Type B pancreatic cell (in vitro differentiated cells): ENCODE results near the gene PARD3. TPM values are rescaled to one million over a fixed set of nuclear protein-coding genes. Genes with fewer than 3 reads are reported as not detected.

ENCODE experiments used
- DNase-seq: peaks from one replicate; pipeline ENCODE4 v3.0.0; 2021; ENCODE audit warnings: mixed read lengths; ENCODE audit not compliant: unreplicated experiment; ENCODE audit errors: extremely low spot score
- H3K27ac Mint-ChIP-seq: 2 replicates; pipeline ENCODE4 v1.8.0; 2021; ENCODE audit warnings: mild to moderate bottlenecking, mixed read lengths
- H3K27me3 Mint-ChIP-seq: 2 replicates; pipeline ENCODE4 v1.8.0; 2021; ENCODE audit warnings: mixed read lengths
- H3K36me3 Mint-ChIP-seq: 2 replicates; pipeline ENCODE4 v1.8.0; 2021; ENCODE audit warnings: mixed read lengths
- H3K4me1 Mint-ChIP-seq: one replicate; pipeline ENCODE4 v1.8.0; 2021; ENCODE audit warnings: mixed read lengths; ENCODE audit not compliant: unreplicated experiment
- H3K4me3 Mint-ChIP-seq: 2 replicates; pipeline ENCODE4 v1.8.0; 2021; ENCODE audit warnings: mild to moderate bottlenecking, mixed read lengths
- H3K9me3 Mint-ChIP-seq: 2 replicates; pipeline ENCODE4 v1.8.0; 2021; ENCODE audit warnings: mixed read lengths
- total RNA-seq: library from RNA; stranded (reverse); gene quantifications from 2 replicates; pipeline ENCODE4 v1.2.1, GENCODE V29; 2021; ENCODE audit warnings: low replicate concordance
- TF ChIP-seq, protein P1 (sequence below): fragments of 200-600 bp; sonication (generic); conservative IDR thresholded peaks from 2 replicates; pipeline ENCODE4 v1.5.0; 2021; ENCODE audit warnings: antibody characterized with exemption, mild to moderate bottlenecking

Gene PARD3
- total RNA-seq, 1 donor from 2014 or later, result 52.3 TPM

DNA sequence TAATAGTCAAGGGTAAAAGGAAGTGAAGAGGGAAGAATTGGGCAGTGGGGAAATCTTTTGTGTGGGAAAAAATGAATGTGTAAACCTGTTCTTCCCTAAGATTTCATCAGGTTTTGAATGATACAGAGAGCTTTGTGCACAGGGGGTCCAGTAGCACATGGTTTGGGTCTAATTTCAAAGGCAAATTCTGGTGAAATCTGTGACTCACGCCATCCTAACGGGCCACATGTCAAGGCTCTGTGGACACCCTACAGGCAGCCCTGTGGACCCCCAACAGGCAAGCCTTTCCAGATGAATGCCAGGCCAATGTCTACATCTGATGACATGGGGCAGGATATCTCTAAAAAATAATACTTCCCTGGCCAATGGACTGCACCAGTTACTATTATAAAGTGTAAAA, 309.8 kb downstream of the PARD3 start:
- no peaks in the 10 kb centered on the region for H3K9me3 Mint-ChIP-seq
- peaks cover 28% of the 10 kb centered on the region for H3K4me1 Mint-ChIP-seq
- H3K27me3 Mint-ChIP-seq, result no peaks in the 10 kb centered on the region
- no peak overlapping the region for H3K4me3 Mint-ChIP-seq
- no peak for DNase-seq
- H3K36me3 Mint-ChIP-seq, result peaks cover 21% of the 10 kb centered on the region
- H3K27ac Mint-ChIP-seq, result no peak overlapping the region
- TF ChIP-seq, protein P1, sequence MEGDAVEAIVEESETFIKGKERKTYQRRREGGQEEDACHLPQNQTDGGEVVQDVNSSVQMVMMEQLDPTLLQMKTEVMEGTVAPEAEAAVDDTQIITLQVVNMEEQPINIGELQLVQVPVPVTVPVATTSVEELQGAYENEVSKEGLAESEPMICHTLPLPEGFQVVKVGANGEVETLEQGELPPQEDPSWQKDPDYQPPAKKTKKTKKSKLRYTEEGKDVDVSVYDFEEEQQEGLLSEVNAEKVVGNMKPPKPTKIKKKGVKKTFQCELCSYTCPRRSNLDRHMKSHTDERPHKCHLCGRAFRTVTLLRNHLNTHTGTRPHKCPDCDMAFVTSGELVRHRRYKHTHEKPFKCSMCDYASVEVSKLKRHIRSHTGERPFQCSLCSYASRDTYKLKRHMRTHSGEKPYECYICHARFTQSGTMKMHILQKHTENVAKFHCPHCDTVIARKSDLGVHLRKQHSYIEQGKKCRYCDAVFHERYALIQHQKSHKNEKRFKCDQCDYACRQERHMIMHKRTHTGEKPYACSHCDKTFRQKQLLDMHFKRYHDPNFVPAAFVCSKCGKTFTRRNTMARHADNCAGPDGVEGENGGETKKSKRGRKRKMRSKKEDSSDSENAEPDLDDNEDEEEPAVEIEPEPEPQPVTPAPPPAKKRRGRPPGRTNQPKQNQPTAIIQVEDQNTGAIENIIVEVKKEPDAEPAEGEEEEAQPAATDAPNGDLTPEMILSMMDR, result no peak

DNA sequence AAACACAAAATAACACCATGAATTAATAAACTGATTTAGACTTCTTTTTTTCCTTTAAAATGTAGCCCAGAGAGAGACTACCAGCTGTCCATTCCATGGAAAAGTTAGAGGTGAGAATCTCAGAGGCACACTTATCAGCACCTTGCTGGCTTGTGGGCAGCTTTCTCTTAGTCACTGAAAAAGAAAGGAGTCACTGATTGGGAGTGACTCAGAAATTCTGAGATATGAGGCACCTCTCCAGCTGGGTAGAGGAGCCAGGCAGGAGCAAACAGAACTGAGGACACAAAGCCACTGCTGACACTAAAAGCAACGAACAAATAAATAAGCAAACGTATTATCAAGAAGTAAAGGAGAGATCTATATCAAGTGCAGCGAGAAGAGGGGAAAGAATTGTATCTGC, 310.6 kb downstream of the PARD3 start:
- Mint-ChIP-seq H3K4me1 (peaks cover 34% of the 10 kb centered on the region), H3K4me3 (no peak overlapping the region), H3K9me3 (no peaks in the 10 kb centered on the region), H3K27me3 (no peaks in the 10 kb centered on the region), H3K36me3 (peaks cover 21% of the 10 kb centered on the region), H3K27ac (peak overlapping the region; percentile 76)
- TF ChIP-seq, protein P1, result no peak
- DNase-seq, result no peak

DNA sequence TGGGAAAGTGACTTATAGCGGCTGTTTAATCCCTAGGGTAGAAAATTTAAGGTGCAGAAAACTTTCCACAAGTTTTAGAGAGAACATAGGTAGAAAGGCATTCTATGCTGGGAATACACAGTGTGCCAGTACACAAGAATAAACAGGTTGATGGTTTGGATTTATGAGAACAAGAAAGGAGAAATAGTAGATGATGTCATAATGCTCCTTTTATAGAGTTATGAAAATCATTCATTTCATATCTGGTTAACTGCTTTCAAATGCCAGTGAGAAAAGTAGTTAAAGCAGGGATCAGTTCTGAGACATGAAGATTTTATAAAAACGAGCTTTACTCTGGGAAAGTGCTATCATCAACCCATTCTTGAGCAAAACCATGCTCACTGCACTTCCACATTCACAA, 311.4 kb downstream of the PARD3 start:
- Mint-ChIP-seq H3K27me3 (no peaks in the 10 kb centered on the region), H3K27ac (no peak overlapping the region), H3K9me3 (no peaks in the 10 kb centered on the region), H3K36me3 (peaks cover 19% of the 10 kb centered on the region), H3K4me1 (peaks cover 42% of the 10 kb centered on the region), H3K4me3 (no peak overlapping the region)
- TF ChIP-seq, protein P1, result no peak
- DNase-seq, result no peak

DNA sequence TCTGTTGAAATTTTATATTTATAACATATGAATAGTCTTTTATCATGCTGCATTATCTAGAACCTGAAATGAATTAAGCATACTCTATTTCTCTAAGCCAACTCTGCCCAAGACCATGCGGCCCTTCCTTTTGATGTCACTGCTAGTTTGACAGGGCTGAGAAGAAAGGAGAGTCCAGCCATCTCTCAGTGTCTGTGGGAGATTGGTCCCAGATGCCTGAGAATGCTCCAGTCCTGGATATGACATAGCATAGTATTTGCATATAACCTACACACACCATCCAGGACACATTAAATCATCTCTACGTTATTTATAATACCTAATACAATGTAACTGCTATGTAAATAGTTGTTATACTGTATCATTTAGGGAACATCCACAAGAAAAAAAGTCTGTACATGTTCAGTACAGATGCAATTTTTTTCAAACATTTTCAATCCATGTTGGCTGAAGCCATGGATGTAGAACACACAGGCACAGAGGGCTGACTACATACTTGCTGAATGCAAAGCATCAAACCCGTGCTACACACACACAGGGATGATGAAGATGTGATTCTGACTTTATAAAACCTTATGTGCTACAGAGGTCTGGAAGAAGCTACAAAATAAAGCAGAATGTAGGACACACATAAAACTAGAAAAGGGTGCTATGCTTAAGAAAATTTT, 315.4 kb downstream of the PARD3 start:
- Mint-ChIP-seq H3K9me3 (no peaks in the 10 kb centered on the region), H3K27me3 (no peaks in the 10 kb centered on the region), H3K4me1 (peaks cover 18% of the 10 kb centered on the region), H3K4me3 (no peak overlapping the region), H3K36me3 (peaks cover 13% of the 10 kb centered on the region), H3K27ac (peak overlapping the region; percentile 22)
- TF ChIP-seq, protein P1, result no peak
- DNase-seq, result no peak

DNA sequence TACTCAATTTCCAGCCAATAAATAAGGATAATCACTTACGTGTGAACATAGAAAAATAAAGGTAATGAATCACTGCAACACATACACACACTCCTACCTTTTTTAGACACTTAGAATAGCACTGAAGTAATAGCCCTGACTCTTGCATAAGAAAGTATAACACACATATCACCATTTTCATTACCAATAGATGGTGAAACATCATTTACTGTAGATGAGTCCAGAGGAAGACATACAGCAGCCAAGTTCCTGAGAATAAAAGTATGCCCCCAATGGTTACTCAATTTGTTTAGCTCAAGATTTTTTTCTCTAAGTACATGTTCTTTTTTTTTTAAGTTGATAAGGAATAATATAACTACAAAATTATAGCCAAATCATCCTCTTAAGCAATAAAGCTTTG, 316.3 kb downstream of the PARD3 start:
- Mint-ChIP-seq H3K4me1 (peaks cover 15% of the 10 kb centered on the region), H3K27me3 (no peaks in the 10 kb centered on the region), H3K36me3 (peaks cover 13% of the 10 kb centered on the region), H3K9me3 (no peaks in the 10 kb centered on the region), H3K27ac (no peak overlapping the region), H3K4me3 (no peak overlapping the region)
- TF ChIP-seq, protein P1, result no peak
- DNase-seq, result no peak

DNA sequence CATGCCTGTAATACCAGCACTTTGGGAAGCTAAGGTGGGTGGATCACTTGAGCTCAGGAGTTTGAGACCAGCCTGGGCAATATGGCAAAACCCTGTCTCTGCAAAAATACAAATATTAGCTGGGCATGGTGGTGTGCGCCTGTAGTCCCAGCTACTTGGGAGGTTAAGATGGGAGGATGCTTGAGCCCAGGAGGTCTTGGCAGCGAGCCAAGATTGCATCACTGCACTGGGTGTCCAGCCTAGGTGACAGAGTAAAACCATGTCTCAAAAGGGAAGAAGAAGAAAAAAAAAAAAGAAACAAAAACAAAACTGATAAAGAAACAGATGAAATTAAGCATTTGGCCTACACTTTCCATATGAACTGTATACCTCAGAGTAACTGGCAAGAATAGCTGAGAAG, 319.2 kb downstream of the PARD3 start:
- no peak overlapping the region for H3K27ac Mint-ChIP-seq
- H3K4me3 Mint-ChIP-seq, result no peak overlapping the region
- H3K9me3 Mint-ChIP-seq, result no peaks in the 10 kb centered on the region
- DNase-seq, result no peak
- no peaks in the 10 kb centered on the region for H3K27me3 Mint-ChIP-seq
- peaks cover 3% of the 10 kb centered on the region for H3K36me3 Mint-ChIP-seq
- H3K4me1 Mint-ChIP-seq, result peaks cover 18% of the 10 kb centered on the region
- TF ChIP-seq, protein P1, result no peak
